ENCODE data around the gene JAK1.
A peak's percentile ranks its signal among the peaks of the same experiment; 100 is the strongest.
"Not testable (repeated sequence)": the region's sequence is repeated elsewhere in the genome, so short reads cannot be mapped to it uniquely, and the experiment has no call there.

The JAK1 gene

GRCh38 chr1:65003316-65003664, 36.9 kb upstream of the JAK1 start:
- no peak for DNase-seq (ENCODE audit: low read depth)
- TF ChIP-seq CTCF (IDR thresholded peaks at IDR 0.05; ENCODE audit: low read depth, low read length, missing control alignments) = no peak
- no peak overlapping the region; the same call in 1 of the 2 replicates for H3K4me3 ChIP-seq (ENCODE audit: low read depth, low read length)

GRCh38 chr1:65002508-65003315, 36.4 kb upstream of the JAK1 start:
- TF ChIP-seq CTCF (IDR thresholded peaks at IDR 0.05; ENCODE audit: low read depth, low read length, missing control alignments) = no peak
- DNase-seq (ENCODE audit: low read depth) = no peak
- peak overlapping the region; percentile 52 for H3K4me3 ChIP-seq (ENCODE audit: low read depth, low read length)

- DNase-seq (ENCODE audit: low read depth) = no peak
- H3K4me3 ChIP-seq (ENCODE audit: low read depth, low read length) = peak overlapping the region; percentile 52
- no peak for TF ChIP-seq CTCF (IDR thresholded peaks at IDR 0.05; ENCODE audit: low read depth, low read length, missing control alignments)
Observed at GRCh38 chr1:65002156-65002507, 35.8 kb upstream of the JAK1 start.

- no peak overlapping the region; the same call in 1 of the 2 replicates for H3K4me3 ChIP-seq (ENCODE audit: low read depth, low read length)
- DNase-seq (ENCODE audit: low read depth) = no peak
- no peak for TF ChIP-seq CTCF (IDR thresholded peaks at IDR 0.05; ENCODE audit: low read depth, low read length, missing control alignments)
Observed at GRCh38 chr1:65001231-65001792, 35.0 kb upstream of the JAK1 start.

- DNase-seq (ENCODE audit: low read depth); H3K4me3 ChIP-seq (ENCODE audit: low read depth, low read length): not testable (repeated sequence)
Observed at GRCh38 chr1:64998425-64998948, 32.1 kb upstream of the JAK1 start.

- no peak for DNase-seq (ENCODE audit: low read depth)
- no peak overlapping the region for H3K4me3 ChIP-seq (ENCODE audit: low read depth, low read length)
- no peak for TF ChIP-seq CTCF (IDR thresholded peaks at IDR 0.05; ENCODE audit: low read depth, low read length, missing control alignments)
Observed at GRCh38 chr1:64996541-64997257, 30.4 kb upstream of the JAK1 start.

GRCh38 chr1:64995316-64995715, 29.0 kb upstream of the JAK1 start:
- no peak for TF ChIP-seq CTCF (IDR thresholded peaks at IDR 0.05; ENCODE audit: low read depth, low read length, missing control alignments)
- no peak for DNase-seq (ENCODE audit: low read depth)
- H3K4me3 ChIP-seq (ENCODE audit: low read depth, low read length) = no peak overlapping the region
